Measurements from ENCODE around the gene UPB1. TPM values are rescaled to one million over a fixed set of nuclear protein-coding genes. Genes with fewer than 3 reads are reported as not detected.

Gene UPB1
- total and polyA plus RNA-seq, 4 donors: 7.1 to 115 (median 58.8) TPM

DNA sequence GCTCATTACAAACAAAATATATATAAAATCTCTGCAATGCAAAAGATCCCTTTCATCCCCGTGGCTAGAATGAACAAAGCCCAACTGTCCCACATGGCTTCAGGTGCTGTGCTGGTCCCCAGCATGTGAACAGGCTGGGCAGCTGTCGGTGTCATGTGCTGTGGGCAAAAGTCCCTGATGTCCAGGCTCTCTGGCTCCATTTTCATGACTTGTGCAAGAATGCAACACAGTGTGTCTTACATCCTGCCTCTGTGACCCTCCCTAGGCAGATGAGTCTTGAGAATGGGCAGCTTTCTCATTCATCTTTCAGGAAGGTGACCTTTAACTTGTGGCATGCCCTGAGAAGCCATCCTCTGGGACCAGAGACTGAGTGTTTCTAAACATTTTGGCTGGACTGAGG, 45.3 kb downstream of the UPB1 start:
- no peak for DNase-seq (ENCODE audit: low spot score)
- 73% methylated on average over 2 of the region's 2 CpGs for WGBS
- Histone ChIP-seq H3K9ac (ENCODE audit: low read depth in 1 of 2, low read length in 2 of 2) (no peak overlapping the region), H3K27ac (ENCODE audit: low read depth in 1 of 2, low read length in 2 of 2) (peak overlapping the region; percentile 15 to 18), H3K27me3 (ENCODE audit: control insufficient read depth in 4 of 4, insufficient read depth in 4 of 4, low read length in 3 of 4) (no peaks in the 10 kb centered on the region), H3K36me3 (ENCODE audit: control insufficient read depth in 4 of 4, insufficient read depth in 3 of 4, low read depth in 1 of 4, low read length in 3 of 4) (peaks cover 12 to 31% (median 20%) of the 10 kb centered on the region in 4 donors), H3K4me1 (ENCODE audit: control insufficient read depth in 4 of 4, insufficient read depth in 4 of 4, low read length in 3 of 4) (peaks cover 15 to 55% (median 31%) of the 10 kb centered on the region in 4 donors), H3K4me3 (ENCODE audit: low read depth in 1 of 3, low read length in 3 of 3) (no peak overlapping the region), H3K9me3 (ENCODE audit: control insufficient read depth in 4 of 4, low read length in 3 of 4) (no peaks in the 10 kb centered on the region)
- no peak for TF ChIP-seq GABPA (IDR thresholded peaks at IDR 0.05 in 1 of 2, conservative IDR thresholded peaks at IDR 0.05 in 1 of 2)
- TF ChIP-seq, protein P1, sequence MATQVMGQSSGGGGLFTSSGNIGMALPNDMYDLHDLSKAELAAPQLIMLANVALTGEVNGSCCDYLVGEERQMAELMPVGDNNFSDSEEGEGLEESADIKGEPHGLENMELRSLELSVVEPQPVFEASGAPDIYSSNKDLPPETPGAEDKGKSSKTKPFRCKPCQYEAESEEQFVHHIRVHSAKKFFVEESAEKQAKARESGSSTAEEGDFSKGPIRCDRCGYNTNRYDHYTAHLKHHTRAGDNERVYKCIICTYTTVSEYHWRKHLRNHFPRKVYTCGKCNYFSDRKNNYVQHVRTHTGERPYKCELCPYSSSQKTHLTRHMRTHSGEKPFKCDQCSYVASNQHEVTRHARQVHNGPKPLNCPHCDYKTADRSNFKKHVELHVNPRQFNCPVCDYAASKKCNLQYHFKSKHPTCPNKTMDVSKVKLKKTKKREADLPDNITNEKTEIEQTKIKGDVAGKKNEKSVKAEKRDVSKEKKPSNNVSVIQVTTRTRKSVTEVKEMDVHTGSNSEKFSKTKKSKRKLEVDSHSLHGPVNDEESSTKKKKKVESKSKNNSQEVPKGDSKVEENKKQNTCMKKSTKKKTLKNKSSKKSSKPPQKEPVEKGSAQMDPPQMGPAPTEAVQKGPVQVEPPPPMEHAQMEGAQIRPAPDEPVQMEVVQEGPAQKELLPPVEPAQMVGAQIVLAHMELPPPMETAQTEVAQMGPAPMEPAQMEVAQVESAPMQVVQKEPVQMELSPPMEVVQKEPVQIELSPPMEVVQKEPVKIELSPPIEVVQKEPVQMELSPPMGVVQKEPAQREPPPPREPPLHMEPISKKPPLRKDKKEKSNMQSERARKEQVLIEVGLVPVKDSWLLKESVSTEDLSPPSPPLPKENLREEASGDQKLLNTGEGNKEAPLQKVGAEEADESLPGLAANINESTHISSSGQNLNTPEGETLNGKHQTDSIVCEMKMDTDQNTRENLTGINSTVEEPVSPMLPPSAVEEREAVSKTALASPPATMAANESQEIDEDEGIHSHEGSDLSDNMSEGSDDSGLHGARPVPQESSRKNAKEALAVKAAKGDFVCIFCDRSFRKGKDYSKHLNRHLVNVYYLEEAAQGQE (IDR thresholded peaks at IDR 0.05): no peak
- TF ChIP-seq JUND (IDR thresholded peaks at IDR 0.05): peak in 1 of 2 donors; percentile 59
- TF ChIP-seq, protein P2, sequence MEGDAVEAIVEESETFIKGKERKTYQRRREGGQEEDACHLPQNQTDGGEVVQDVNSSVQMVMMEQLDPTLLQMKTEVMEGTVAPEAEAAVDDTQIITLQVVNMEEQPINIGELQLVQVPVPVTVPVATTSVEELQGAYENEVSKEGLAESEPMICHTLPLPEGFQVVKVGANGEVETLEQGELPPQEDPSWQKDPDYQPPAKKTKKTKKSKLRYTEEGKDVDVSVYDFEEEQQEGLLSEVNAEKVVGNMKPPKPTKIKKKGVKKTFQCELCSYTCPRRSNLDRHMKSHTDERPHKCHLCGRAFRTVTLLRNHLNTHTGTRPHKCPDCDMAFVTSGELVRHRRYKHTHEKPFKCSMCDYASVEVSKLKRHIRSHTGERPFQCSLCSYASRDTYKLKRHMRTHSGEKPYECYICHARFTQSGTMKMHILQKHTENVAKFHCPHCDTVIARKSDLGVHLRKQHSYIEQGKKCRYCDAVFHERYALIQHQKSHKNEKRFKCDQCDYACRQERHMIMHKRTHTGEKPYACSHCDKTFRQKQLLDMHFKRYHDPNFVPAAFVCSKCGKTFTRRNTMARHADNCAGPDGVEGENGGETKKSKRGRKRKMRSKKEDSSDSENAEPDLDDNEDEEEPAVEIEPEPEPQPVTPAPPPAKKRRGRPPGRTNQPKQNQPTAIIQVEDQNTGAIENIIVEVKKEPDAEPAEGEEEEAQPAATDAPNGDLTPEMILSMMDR (IDR thresholded peaks at IDR 0.05; ENCODE audit: low read depth, low read length, missing input control): no peak
- TF ChIP-seq FOXA1 (IDR thresholded peaks at IDR 0.05): no peak
- peak; percentile 7 to 54 for TF ChIP-seq HNF4A (conservative IDR thresholded peaks at IDR 0.05)
- peak; percentile 49 for TF ChIP-seq YY1 (IDR thresholded peaks at IDR 0.05)
- TF ChIP-seq, protein P3, sequence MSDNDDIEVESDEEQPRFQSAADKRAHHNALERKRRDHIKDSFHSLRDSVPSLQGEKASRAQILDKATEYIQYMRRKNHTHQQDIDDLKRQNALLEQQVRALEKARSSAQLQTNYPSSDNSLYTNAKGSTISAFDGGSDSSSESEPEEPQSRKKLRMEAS (IDR thresholded peaks at IDR 0.05): peak; percentile 44
- TF ChIP-seq RXRA (IDR thresholded peaks at IDR 0.05): no peak
- no peak for TF ChIP-seq TAF1 (conservative IDR thresholded peaks at IDR 0.05)
- TF ChIP-seq EGR1 (IDR thresholded peaks at IDR 0.05; ENCODE audit: low read depth in 2 of 2): peak in 1 of 2 donors; percentile 9

DNA sequence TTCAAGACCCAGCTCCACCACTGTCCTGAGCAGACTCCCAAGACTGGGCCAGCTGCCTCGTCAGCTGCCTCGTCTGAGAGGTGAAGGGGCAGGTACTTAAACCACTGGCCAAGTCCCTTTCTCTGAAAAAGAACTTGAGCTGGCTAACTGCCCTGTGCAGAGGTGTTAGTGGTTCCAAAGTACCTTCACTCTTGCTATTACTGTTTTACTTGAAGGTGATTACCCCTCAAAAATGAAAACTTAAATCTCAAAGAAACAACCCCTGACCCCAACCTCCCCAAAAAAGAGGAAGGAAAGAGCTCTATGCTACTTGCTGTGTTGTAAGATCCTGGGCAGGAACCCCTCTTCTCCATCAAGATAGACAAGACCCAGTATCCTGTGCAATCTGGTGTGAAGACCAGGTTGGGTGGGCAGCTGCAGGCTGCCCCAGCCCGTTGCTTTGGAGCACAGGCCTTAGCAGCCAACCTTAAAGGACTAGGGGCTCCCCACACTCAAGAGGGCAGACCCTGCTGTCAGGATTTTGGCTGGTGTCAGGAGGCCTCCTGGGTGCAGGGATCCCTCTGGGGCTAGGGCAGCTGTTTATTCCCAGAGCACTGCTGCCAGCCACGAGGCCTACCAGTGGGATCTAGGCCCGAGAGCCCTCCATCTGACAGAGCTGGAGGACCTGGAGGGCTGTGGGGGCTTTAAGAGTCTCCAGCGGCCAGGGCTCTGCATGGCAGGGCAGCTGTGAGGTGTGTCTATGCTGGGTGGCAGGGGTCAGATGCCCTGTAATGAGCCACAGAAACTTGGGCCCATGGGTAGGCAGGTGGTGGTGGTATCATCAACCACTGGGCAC, 46.8 kb downstream of the UPB1 start:
- TF ChIP-seq HNF4A (conservative IDR thresholded peaks at IDR 0.05): peak in 1 of 2 donors; percentile 14
- TF ChIP-seq NR2F2 (IDR thresholded peaks at IDR 0.05): no peak
- Histone ChIP-seq H3K9ac (ENCODE audit: low read depth in 1 of 2, low read length in 2 of 2) (no peak overlapping the region), H3K9me3 (ENCODE audit: control insufficient read depth in 4 of 4, low read length in 3 of 4) (no peaks in the 10 kb centered on the region), H3K36me3 (ENCODE audit: control insufficient read depth in 4 of 4, insufficient read depth in 3 of 4, low read depth in 1 of 4, low read length in 3 of 4) (peaks cover 15 to 35% (median 27%) of the 10 kb centered on the region in 4 donors), H3K27me3 (ENCODE audit: control insufficient read depth in 4 of 4, insufficient read depth in 4 of 4, low read length in 3 of 4) (no peaks in the 10 kb centered on the region), H3K27ac (ENCODE audit: low read depth in 1 of 2, low read length in 2 of 2) (peak overlapping the region; percentile 84 to 97), H3K4me1 (ENCODE audit: control insufficient read depth in 4 of 4, insufficient read depth in 4 of 4, low read length in 3 of 4) (peaks cover 14 to 59% (median 32%) of the 10 kb centered on the region in 4 donors), H3K4me3 (ENCODE audit: low read depth in 1 of 3, low read length in 3 of 3) (no peak overlapping the region)
- no peak for DNase-seq (ENCODE audit: low spot score)
- WGBS: 58% methylated on average over 6 of the region's 6 CpGs

Data from liver (tissue), 9 donors.